ENCODE results near the gene HOXA1. TPM values are rescaled to one million over a fixed set of nuclear protein-coding genes. Genes with fewer than 3 reads are reported as not detected.

HOXA1 gene
- total and polyA plus RNA-seq, 2 donors from 2014 or later: 1.1 to 2.4 TPM

- no peaks in the 10 kb centered on the region for H3K9me3 ChIP-seq (ENCODE audit: control insufficient read depth in 2 of 3, insufficient read depth in 1 of 3, low read length in 3 of 3)
- peaks cover 0 to 2% (median 0%) of the 10 kb centered on the region in 3 donors for H3K36me3 ChIP-seq (ENCODE audit: control insufficient read depth in 2 of 3, insufficient read depth in 3 of 3, low read length in 3 of 3)
- no peaks in the 10 kb centered on the region for H3K27me3 ChIP-seq (ENCODE audit: control insufficient read depth, insufficient read depth, low read length)
- H3K27ac ChIP-seq (ENCODE audit: low read depth in 2 of 2, low read length in 2 of 2): peak overlapping the region; percentile 10 to 79
- intact Hi-C loops (cut with DNase I): no loop called here
- DNase-seq: peak in 4 of 5 donors; percentile 61 to 95 (median 76)
- H3K4me1 ChIP-seq (ENCODE audit: control insufficient read depth in 2 of 3, insufficient read depth in 2 of 3, low read depth in 1 of 3, low read length in 3 of 3): peaks cover 32 to 36% (median 34%) of the 10 kb centered on the region in 3 donors
- no peak for FAIRE-seq
- no peak for TF ChIP-seq CTCF (IDR thresholded peaks at IDR 0.05; ENCODE audit: borderline replicate concordance, extremely low read depth, insufficient read depth)
- peak overlapping the region in 2 of 3 donors; percentile 5 to 47 for H3K9ac ChIP-seq (ENCODE audit: low read length in 3 of 3)
- H3K4me3 ChIP-seq (ENCODE audit: low read length in 3 of 3): no peak overlapping the region
Measured at GRCh38 chr7:27128034-27128433, 32.2 kb upstream of the HOXA1 start.

GRCh38 chr7:27126596-27127327 lies 31.0 kb upstream of the HOXA1 start:
- H3K27ac ChIP-seq (ENCODE audit: low read depth in 2 of 2, low read length in 2 of 2): peak overlapping the region; percentile 47 to 79
- H3K27me3 ChIP-seq (ENCODE audit: control insufficient read depth, insufficient read depth, low read length): no peaks in the 10 kb centered on the region
- peak overlapping the region in 2 of 3 donors; percentile 10 to 23 for H3K9ac ChIP-seq (ENCODE audit: low read length in 3 of 3)

GRCh38 chr7:27125986-27126394 lies 30.2 kb upstream of the HOXA1 start:
- Histone ChIP-seq H3K4me1 (ENCODE audit: control insufficient read depth in 2 of 3, insufficient read depth in 2 of 3, low read depth in 1 of 3, low read length in 3 of 3) (peaks cover 32% of the 10 kb centered on the region in 3 donors), H3K9me3 (ENCODE audit: control insufficient read depth in 2 of 3, insufficient read depth in 1 of 3, low read length in 3 of 3) (no peaks in the 10 kb centered on the region), H3K4me3 (ENCODE audit: low read length in 3 of 3) (peak overlapping the region in 1 of 3 donors; percentile 75), H3K27me3 (ENCODE audit: control insufficient read depth, insufficient read depth, low read length) (no peaks in the 10 kb centered on the region), H3K36me3 (ENCODE audit: control insufficient read depth in 2 of 3, insufficient read depth in 3 of 3, low read length in 3 of 3) (peaks cover 0 to 2% (median 0%) of the 10 kb centered on the region in 3 donors), H3K27ac (ENCODE audit: low read depth in 2 of 2, low read length in 2 of 2) (peak overlapping the region; percentile 88), H3K9ac (ENCODE audit: low read length in 3 of 3) (peak overlapping the region in 2 of 3 donors; percentile 20 to 63)
- intact Hi-C loops (cut with DNase I): no loop called here
- DNase-seq (peak in 4 of 5 donors; percentile 60 to 93 (median 76)), FAIRE-seq (no peak)
- TF ChIP-seq CTCF (IDR thresholded peaks at IDR 0.05; ENCODE audit: borderline replicate concordance, extremely low read depth, insufficient read depth): no peak

More at GRCh38 chr7:27126596-27127327, 31.0 kb upstream of the HOXA1 start:
- intact Hi-C loops (cut with DNase I): no loop called here
- peak in 1 of 5 donors; percentile 56 for DNase-seq
- H3K4me1 ChIP-seq (ENCODE audit: control insufficient read depth in 2 of 3, insufficient read depth in 2 of 3, low read depth in 1 of 3, low read length in 3 of 3): peaks cover 29 to 37% (median 32%) of the 10 kb centered on the region in 3 donors
- FAIRE-seq: no peak
- H3K9me3 ChIP-seq (ENCODE audit: control insufficient read depth in 2 of 3, insufficient read depth in 1 of 3, low read length in 3 of 3): no peaks in the 10 kb centered on the region
- TF ChIP-seq CTCF (IDR thresholded peaks at IDR 0.05; ENCODE audit: borderline replicate concordance, extremely low read depth, insufficient read depth): no peak
- peak overlapping the region in 1 of 3 donors; percentile 23 for H3K4me3 ChIP-seq (ENCODE audit: low read length in 3 of 3)
- peaks cover 0 to 2% (median 0%) of the 10 kb centered on the region in 3 donors for H3K36me3 ChIP-seq (ENCODE audit: control insufficient read depth in 2 of 3, insufficient read depth in 3 of 3, low read length in 3 of 3)

Data from kidney (tissue), 14 donors.